GM19193 (cell line): ENCODE measurements around the gene PLSCR5.

Experiments used
- POLR2A ChIP-seq: IDR thresholded peaks from 4 replicates; pipeline ENCODE4 v1.6.1; 2011; ENCODE audit not compliant: insufficient read depth, insufficient read length; ENCODE audit errors: extremely low read depth

PLSCR5 gene

GRCh38 chr3:146555311-146555710 lies 49.8 kb downstream of the PLSCR5 start:
- TF ChIP-seq POLR2A: no peak

DNA sequence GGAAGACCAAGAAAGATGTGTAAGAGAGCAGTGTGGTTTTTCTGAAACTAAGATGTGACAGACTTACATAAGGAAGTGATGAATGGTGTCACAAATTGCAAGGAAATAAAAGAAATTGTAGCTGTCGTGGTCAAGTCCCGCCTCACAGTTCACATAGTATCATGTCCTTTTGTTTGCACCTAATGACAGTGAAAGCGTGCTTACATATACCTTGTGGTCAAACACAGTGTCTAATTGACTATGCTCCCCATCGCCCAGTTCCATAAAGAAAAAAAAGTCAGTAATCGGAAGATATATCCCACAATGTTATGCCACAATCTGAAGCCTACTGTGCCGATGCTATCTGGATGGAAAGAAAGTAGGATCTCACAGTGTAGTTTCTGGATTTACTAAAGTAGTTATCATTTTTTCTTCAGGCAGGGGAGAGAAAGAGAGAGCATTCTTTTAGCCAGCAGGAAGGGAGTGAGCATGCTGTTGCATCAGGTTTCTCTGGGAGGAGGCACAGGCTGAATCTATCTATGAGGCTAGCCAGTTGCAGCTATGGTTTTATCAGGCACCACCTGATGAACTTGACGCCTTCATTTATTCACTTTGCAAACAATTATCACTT lies 50.9 kb downstream of the PLSCR5 start:
- TF ChIP-seq POLR2A: no peak

DNA sequence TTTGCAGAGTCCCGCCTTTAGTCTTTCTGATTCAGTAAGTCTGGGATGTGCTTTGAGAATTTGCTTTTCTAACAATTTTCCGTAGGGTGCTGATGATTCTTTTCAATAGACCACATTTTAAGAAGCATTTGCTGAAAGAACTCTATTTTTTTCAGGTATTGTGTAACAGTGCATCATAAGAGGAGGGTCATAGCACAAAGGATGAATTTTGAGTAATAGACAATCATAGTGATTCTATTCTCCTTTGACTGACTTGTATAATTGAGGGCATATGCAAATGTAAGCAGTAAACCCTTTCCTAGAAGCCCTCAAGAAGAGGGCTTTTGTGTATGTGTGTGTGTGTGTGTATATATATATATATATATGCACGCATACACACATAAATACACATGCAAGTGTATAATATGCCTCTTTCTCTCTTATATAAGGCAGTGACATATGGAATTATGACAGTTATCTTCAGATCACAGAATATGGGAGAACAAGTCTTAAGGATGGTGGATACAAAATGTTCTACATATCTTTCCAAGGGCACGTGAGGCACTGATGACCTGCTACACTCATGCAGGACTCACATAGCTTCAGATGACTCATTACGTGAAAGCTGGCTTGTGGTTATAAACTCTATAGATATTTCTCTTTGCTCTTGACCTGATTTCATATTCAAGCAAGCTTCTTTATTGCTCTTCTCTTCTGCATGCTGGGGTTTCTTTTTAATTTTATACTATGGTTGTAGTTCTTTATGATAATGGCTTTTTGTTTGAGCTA lies 54.2 kb downstream of the PLSCR5 start:
- no peak for TF ChIP-seq POLR2A

DNA sequence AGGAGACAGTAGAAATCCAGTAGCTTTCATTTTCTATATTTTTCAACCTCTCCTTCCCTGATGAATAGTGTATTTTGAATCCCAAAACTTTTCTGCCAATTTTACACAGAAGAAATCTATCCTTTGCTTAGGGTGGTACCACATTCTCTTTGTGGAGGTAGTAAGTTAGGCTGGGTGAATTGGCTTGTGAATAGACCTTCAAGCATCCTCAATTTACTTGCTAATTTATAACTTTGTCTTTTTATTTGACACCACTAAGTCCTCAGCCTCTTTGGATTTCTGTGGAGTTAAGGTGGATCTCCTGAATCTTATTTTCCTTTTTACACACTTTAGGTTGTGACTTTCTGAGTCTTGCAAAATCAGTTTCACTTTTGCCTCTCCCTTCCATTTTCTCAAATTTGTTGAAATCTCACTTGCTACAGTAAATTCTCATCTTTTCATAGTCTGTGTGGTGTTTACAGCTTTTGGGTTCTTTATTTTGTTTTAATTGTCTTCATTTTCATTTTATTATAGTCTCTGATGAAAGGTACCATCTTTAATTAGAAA lies 55.0 kb downstream of the PLSCR5 start:
- TF ChIP-seq POLR2A: no peak

GRCh38 chr3:146547235-146547835 lies 57.8 kb downstream of the PLSCR5 start:
- TF ChIP-seq POLR2A: no peak

DNA sequence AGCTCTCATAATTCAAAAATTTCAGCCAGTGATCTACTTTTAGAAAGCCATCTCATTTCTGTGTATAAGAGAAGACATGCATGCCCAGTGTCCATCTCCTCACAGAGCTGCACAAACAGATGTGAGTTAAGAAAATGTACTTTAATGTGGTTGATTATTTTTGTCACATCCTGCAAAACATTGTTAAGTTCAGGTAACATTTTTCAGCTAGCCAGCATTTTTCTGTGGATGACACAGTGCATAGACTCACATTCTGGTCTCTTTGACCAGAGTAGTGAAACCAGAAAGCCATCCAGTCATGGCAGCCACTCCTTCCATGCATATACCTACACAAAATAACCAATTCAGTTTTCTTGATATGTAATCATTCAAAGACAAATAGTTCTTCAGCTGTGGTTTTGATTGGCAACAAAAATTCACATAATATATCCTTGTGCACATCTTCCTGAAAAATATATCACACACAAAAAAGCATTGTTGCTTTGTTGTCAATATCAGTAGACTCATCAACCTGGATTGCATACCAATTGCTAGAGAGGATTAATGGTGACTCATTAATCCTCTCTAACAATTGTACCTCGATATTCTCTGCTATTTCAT lies 58.7 kb downstream of the PLSCR5 start:
- no peak for TF ChIP-seq POLR2A

GRCh38 chr3:146544929-146545528 lies 60.1 kb downstream of the PLSCR5 start:
- no peak for TF ChIP-seq POLR2A

DNA sequence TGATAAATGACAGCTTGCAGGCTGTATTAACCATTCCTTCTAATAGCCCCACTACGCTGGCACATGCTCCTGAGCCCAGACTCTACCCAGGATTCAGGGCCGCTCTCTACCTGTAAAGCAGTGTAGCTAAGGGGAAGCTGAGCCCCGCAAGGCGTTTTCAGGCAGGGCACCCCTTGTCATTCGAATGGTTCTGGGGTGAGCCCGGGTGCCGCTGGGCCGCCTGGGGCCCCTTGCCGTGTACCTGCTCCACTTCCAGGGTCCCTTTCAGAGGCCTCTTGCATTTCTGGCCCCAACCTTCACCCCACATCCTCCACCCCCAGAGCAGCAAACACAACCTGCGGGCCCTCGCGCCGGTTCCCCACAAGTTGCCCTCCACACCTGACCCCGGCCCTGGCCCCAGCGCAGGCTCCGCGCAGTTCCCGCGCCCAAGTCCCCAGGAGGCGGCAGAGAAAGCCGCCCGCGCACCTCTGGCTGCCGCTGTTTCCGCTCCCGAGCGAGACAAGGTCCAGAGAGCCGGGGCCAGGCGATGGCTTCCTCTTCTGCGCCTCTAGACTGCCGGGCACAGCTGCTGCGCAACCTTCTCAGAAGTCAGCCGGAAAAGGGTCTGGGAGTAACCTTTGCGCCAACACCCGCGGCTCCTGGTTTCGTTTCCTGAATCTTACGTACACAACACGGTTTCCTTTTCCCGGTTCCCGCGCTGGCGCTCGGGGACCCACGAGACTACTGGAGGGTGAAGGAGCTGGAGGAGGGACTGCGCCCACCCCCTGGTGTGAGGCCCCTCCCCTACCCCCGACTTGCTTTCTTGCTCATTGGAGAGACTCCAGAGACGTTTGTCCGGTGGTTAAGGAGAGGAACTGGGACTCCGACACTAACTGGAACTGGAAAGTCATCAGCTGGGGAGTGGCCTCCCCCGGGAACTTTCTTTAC lies 60.9 kb downstream of the PLSCR5 start, which contains the start of gene PLSCR1:
Gene PLSCR1 (minus strand): TSS at position 606 of the 927 bp plus-strand sequence. CDS start 8,055 bp downstream, outside the sequence.
- TF ChIP-seq POLR2A: peak; percentile 83

DNA sequence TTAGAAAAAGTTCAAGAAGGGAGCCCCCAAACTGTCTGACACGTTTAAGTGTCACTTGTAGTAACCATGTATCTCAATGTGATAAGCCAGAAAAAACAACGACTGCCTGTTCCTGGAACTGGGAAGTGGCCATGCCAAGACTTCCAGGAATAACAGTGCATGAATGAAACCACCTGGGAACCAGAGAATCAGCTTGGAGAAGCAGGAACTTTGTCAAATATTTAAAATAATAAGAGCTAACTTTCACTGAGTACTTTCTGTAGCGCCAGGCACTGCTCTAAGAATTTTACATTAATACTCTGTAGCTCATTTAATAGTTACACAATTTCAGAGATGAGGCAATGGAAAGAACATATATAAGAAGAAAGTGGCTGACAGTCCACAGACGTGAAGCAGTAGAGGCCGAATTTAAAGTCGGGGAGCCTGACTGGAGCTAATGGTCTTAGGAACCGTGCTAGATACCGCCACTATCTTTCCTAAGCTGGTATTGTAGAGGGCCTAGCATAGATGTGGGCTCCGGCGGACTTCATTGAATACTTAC lies 61.6 kb downstream of the PLSCR5 start:
- TF ChIP-seq POLR2A: no peak

GRCh38 chr3:146542978-146543377 lies 62.2 kb downstream of the PLSCR5 start:
- TF ChIP-seq POLR2A: no peak

DNA sequence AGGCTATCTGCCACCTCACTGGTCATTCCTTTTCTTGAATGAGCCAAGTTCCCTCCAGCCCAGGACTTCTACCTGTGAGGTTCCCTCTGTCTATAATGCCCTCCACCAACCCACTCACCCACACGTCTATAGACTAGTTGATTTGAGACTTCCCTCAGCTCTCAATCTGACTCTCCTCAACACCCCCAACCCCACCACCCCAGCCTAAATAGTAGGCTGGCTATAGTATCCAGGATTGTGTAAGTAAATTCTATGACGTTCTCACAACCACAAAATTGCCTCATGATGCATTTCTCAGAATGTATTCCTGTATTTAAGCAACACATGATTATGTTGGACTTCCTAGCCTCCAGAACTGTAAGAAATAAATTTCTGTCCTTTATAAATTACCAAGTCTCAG lies 63.0 kb downstream of the PLSCR5 start:
- TF ChIP-seq POLR2A: no peak

DNA sequence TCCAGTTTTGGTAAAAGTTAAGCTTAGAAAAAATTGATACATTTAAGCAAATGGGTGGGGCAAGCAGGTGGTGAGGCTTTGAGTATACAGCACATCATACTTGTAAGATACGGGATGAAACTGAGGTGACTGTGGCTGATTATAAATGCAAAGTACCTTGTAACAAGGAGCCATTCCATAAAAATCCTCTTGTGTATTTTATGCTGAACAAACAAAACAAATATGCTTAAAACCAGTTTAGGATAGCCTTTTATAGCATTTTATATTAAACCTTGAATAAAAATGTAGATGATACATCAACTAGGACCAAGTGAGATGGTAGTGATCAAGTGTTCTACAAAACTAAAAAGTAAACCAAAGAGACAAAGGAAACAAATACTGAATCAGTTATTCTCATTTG lies 64.2 kb downstream of the PLSCR5 start:
- no peak for TF ChIP-seq POLR2A

DNA sequence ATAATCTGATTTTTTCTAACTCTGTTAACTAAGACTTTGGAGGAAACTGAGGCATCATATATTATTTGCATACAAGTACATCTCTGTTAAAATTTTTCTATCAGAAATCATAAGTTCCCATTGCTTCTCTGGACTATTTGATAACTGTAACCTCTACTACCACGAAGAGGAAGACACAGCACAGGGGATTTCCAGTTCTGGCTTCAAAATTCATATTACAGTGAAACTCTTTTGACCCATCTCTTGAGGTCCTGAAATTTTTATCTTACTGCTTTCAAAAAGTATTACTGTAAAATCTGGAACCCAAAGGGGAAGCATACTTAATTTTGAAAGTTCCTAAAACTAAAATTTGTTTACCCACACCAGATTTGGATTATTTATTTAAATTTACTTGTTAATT lies 64.9 kb downstream of the PLSCR5 start:
- TF ChIP-seq POLR2A: no peak
